Prostate gland (tissue), 2 donors: Measurements from ENCODE around the gene LPCAT3. TPM values are rescaled to one million over a fixed set of nuclear protein-coding genes. Genes with fewer than 3 reads are reported as not detected.

ENCODE experiments used
- DNase-seq: peaks from one replicate; pipeline ENCODE4 v3.0.0-alpha.2; 2019; ENCODE audit warnings: low spot score
- H3K27ac ChIP-seq, 2 donors: fragments of 200-600 bp; sonication (generic); 2 replicates each; pipeline ENCODE4 v1.5.1; 2017 to 2019
- H3K27me3 ChIP-seq: fragments of 200-600 bp; sonication (generic); replicated peaks from 2 replicates; pipeline ENCODE4 v1.5.1; 2019; ENCODE audit not compliant: insufficient read depth
- H3K36me3 ChIP-seq, 2 donors: fragments of 200-600 bp; sonication (generic); 1 replicate in 1 of 2; 2 replicates in 1 of 2; pipeline versions ENCODE4 v1.5.1 to v1.8.1; 2017 to 2019
- H3K4me1 ChIP-seq: fragments of 200-600 bp; sonication (generic); replicated peaks from 2 replicates; pipeline ENCODE4 v1.5.1; 2019
- H3K4me3 ChIP-seq, 2 donors: fragments of 200-600 bp; sonication (generic); 2 replicates each; pipeline ENCODE4 v1.5.1; 2017 to 2019
- H3K9me3 ChIP-seq: fragments of 200-600 bp; sonication (generic); 2 replicates; pipeline ENCODE4 v1.5.1; 2017
- POLR2A ChIP-seq: fragments of 450-650 bp; IDR thresholded peaks from one replicate; pipeline ENCODE4 v1.6.1; 2016; ENCODE audit warnings: antibody characterized with exemption, mild to moderate bottlenecking
- POLR2AphosphoS5 ChIP-seq: sonication (generic); formaldehyde crosslinking; IDR thresholded peaks from one replicate; pipeline ENCODE4 v1.6.1; 2017; ENCODE audit warnings: antibody characterized with exemption
- WGBS: methylation state at CpG from one replicate; pipeline ENCODE4 v1.1.5; 2018; 5-methylcytosine and 5-hydroxymethylcytosine counted together
- intact Hi-C: fragments of 100-400 bp; cut with DNase I; formaldehyde crosslinking; loops from one replicate; pipeline ENCODE4 v1.14.2; 2022
- total RNA-seq, 2 donors: library from RNA; depleted of rRNA; stranded (reverse); fragments of >200 nt; gene quantifications; one replicate each; pipeline ENCODE4 v1.1.0, GENCODE V29; 2016
- TF ChIP-seq, protein P1 (sequence below), 4 experiments: fragments of 200-600 bp in 2 of 4; fragments of 450-650 bp in 2 of 4; sonication (generic) in 2 of 4; IDR thresholded peaks; 1 replicate in 3 of 4; 2 replicates in 1 of 4; pipeline ENCODE4 v1.5.1; 2016 to 2019; ENCODE audit warnings: antibody characterized with exemption in 4 of 4, mild to moderate bottlenecking in 2 of 4, moderate library complexity in 2 of 4

The LPCAT3 gene
- total RNA-seq, 2 donors from 2014 or later = 59.9 to 86.9 TPM

GRCh38 chr12:6943722-6944380 lies 74.4 kb downstream of the LPCAT3 start, which contains the start of the genes C12orf57 and RNU7-1:
Gene C12orf57 (plus strand): TSS chr12:6944022. CDS start chr12:6944122, 100 bp downstream.
Gene RNU7-1 (plus strand): TSS chr12:6943816.
- peak; percentile 52 for DNase-seq

DNA sequence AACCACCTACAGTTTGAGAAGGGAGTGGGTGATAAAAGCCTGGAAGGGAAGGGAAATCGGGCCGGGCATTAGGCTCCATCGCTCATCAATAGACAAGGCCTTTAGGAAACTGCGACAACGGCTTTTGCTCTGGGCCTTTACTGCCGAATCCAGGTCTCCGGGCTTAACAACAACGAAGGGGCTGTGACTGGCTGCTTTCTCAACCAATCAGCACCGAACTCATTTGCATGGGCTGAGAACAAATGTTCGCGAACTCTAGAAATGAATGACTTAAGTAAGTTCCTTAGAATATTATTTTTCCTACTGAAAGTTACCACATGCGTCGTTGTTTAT lies 74.9 kb downstream of the LPCAT3 start:
- H3K4me3 ChIP-seq = peak overlapping the region; percentile 58 to 67
- TF ChIP-seq, protein P1, sequence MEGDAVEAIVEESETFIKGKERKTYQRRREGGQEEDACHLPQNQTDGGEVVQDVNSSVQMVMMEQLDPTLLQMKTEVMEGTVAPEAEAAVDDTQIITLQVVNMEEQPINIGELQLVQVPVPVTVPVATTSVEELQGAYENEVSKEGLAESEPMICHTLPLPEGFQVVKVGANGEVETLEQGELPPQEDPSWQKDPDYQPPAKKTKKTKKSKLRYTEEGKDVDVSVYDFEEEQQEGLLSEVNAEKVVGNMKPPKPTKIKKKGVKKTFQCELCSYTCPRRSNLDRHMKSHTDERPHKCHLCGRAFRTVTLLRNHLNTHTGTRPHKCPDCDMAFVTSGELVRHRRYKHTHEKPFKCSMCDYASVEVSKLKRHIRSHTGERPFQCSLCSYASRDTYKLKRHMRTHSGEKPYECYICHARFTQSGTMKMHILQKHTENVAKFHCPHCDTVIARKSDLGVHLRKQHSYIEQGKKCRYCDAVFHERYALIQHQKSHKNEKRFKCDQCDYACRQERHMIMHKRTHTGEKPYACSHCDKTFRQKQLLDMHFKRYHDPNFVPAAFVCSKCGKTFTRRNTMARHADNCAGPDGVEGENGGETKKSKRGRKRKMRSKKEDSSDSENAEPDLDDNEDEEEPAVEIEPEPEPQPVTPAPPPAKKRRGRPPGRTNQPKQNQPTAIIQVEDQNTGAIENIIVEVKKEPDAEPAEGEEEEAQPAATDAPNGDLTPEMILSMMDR (IDR thresholded peaks at IDR 0.05) = no peak
- TF ChIP-seq POLR2A (peak; percentile 40), POLR2AphosphoS5 (peak; percentile 88)
- no peaks in the 10 kb centered on the region for H3K9me3 ChIP-seq
- H3K4me1 ChIP-seq = peaks cover 23% of the 10 kb centered on the region
- H3K36me3 ChIP-seq = no peaks in the 10 kb centered on the region
- peak overlapping the region; percentile 94 to 97 for H3K27ac ChIP-seq
- no peaks in the 10 kb centered on the region for H3K27me3 ChIP-seq
- WGBS = under 1% methylated on average over 13 of the region's 13 CpGs
- DNase-seq = peak; percentile 89
- intact Hi-C loops = no loop called here

More at GRCh38 chr12:6943722-6944380, 74.4 kb downstream of the LPCAT3 start, which contains the start of the genes C12orf57 and RNU7-1:
- peak within 1 kb of the TSS; percentile 94 to 97 for H3K27ac ChIP-seq
- H3K4me1 ChIP-seq = peaks cover 18% of the 10 kb centered on the region
- H3K36me3 ChIP-seq = no peaks in the 10 kb centered on the region
- 0% methylated on average over 31 of the region's 31 CpGs for WGBS
- intact Hi-C loops = no loop called here
- TF ChIP-seq POLR2AphosphoS5 (peak; percentile 78), POLR2A (peak; percentile 56)
- TF ChIP-seq, protein P1 (IDR thresholded peaks at IDR 0.05) = no peak
- H3K9me3 ChIP-seq = no peaks in the 10 kb centered on the region
- H3K4me3 ChIP-seq = peak within 1 kb of the TSS; percentile 58 to 67
- H3K27me3 ChIP-seq = no peaks in the 10 kb centered on the region

- TF ChIP-seq, protein P1 (IDR thresholded peaks at IDR 0.05) = no peak
- TF ChIP-seq POLR2AphosphoS5 (no peak), POLR2A (no peak)
- WGBS = 81% methylated on average over 11 of the region's 11 CpGs
- Histone ChIP-seq H3K27me3 (no peaks in the 10 kb centered on the region), H3K4me1 (peaks cover 23% of the 10 kb centered on the region), H3K4me3 (no peak overlapping the region), H3K36me3 (no peaks in the 10 kb centered on the region), H3K27ac (peak overlapping the region; percentile 94 to 97), H3K9me3 (no peaks in the 10 kb centered on the region)
- no peak for DNase-seq
- intact Hi-C loops = no loop called here
Measured at GRCh38 chr12:6942331-6942665, 76.0 kb downstream of the LPCAT3 start.

DNA sequence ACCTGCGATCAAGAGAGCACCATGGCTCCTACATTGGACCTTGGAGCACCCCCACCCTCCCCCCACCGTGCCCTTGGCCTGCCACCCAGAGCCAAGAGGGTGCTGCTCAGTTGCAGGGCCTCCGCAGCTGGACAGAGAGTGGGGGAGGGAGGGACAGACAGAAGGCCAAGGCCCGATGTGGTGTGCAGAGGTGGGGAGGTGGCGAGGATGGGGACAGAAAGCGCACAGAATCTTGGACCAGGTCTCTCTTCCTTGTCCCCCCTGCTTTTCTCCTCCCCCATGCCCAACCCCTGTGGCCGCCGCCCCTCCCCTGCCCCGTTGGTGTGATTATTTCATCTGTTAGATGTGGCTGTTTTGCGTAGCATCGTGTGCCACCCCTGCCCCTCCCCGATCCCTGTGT lies 76.5 kb downstream of the LPCAT3 start:
- intact Hi-C loops = no loop called here

More for the DNA sequence above, 76.5 kb downstream of the LPCAT3 start:
- Histone ChIP-seq H3K36me3 (no peaks in the 10 kb centered on the region), H3K4me3 (no peak overlapping the region), H3K27me3 (no peaks in the 10 kb centered on the region), H3K27ac (peak overlapping the region in 1 of 2 donors; percentile 94), H3K4me1 (peaks cover 21% of the 10 kb centered on the region), H3K9me3 (no peaks in the 10 kb centered on the region)
- 77% methylated on average over 12 of the region's 12 CpGs for WGBS
- TF ChIP-seq POLR2AphosphoS5 (no peak), POLR2A (no peak)
- TF ChIP-seq, protein P1 (IDR thresholded peaks at IDR 0.05) = no peak
- DNase-seq = no peak
